Immature natural killer cell (primary cell): Measurements from ENCODE around the gene IFTAP. TPM values are rescaled to one million over a fixed set of nuclear protein-coding genes. Genes with fewer than 3 reads are reported as not detected.
A peak's percentile ranks its signal among the peaks of the same experiment; 100 is the strongest.
"Not testable (repeated sequence)": the region's sequence is repeated elsewhere in the genome, so short reads cannot be mapped to it uniquely, and the experiment has no call there.

Experiments
- DNase-seq, 3 donors: peaks; one replicate each; pipeline ENCODE4 v3.0.0; 2022; ENCODE audit warnings: mixed read lengths in 1 of 3
- H3K27ac Mint-ChIP-seq, 6 donors: one replicate each; pipeline ENCODE4 v1.8.0; 2020; ENCODE audit warnings: mixed read lengths in 6 of 6, mild to moderate bottlenecking in 5 of 6, inconsistent platforms in 4 of 6, moderate library complexity in 3 of 6
- H3K27me3 Mint-ChIP-seq, 3 donors: one replicate each; pipeline ENCODE4 v1.8.0; 2020 to 2021; ENCODE audit warnings: low read depth in 3 of 3, mild to moderate bottlenecking in 3 of 3, mixed read lengths in 3 of 3, moderate library complexity in 3 of 3, inconsistent platforms in 1 of 3
- H3K36me3 Mint-ChIP-seq, 3 donors: one replicate each; pipeline ENCODE4 v1.8.0; 2020; ENCODE audit warnings: mixed read lengths in 3 of 3, inconsistent platforms in 2 of 3, mild to moderate bottlenecking in 2 of 3
- H3K4me1 Mint-ChIP-seq, 2 donors: one replicate each; pipeline ENCODE4 v1.8.0; 2020; ENCODE audit warnings: inconsistent platforms in 2 of 2, mild to moderate bottlenecking in 2 of 2, mixed read lengths in 2 of 2, moderate library complexity in 1 of 2
- H3K4me3 Mint-ChIP-seq, 5 donors: one replicate each; pipeline ENCODE4 v1.8.0; 2020; ENCODE audit warnings: mild to moderate bottlenecking in 5 of 5, mixed read lengths in 5 of 5, inconsistent platforms in 3 of 5, moderate library complexity in 3 of 5
- H3K9me3 Mint-ChIP-seq, 6 donors: one replicate each; pipeline ENCODE4 v1.8.0; 2020; ENCODE audit warnings: mild to moderate bottlenecking in 6 of 6, mixed read lengths in 6 of 6, inconsistent platforms in 4 of 6, moderate library complexity in 3 of 6
- polyA plus RNA-seq, 3 donors: library from polyadenylated mRNA; unstranded; fragments of 300-500 nt; fragmentation: Illumina TruSeq; gene quantifications; one replicate each; pipeline ENCODE4 v1.2.3, GENCODE V29; 2021

Gene IFTAP
- polyA plus RNA-seq = 10 to 100 TPM in 1 of 3 donors, 1 to 10 TPM in 2; 3.1 to 11.8 (median 3.2) TPM

DNA sequence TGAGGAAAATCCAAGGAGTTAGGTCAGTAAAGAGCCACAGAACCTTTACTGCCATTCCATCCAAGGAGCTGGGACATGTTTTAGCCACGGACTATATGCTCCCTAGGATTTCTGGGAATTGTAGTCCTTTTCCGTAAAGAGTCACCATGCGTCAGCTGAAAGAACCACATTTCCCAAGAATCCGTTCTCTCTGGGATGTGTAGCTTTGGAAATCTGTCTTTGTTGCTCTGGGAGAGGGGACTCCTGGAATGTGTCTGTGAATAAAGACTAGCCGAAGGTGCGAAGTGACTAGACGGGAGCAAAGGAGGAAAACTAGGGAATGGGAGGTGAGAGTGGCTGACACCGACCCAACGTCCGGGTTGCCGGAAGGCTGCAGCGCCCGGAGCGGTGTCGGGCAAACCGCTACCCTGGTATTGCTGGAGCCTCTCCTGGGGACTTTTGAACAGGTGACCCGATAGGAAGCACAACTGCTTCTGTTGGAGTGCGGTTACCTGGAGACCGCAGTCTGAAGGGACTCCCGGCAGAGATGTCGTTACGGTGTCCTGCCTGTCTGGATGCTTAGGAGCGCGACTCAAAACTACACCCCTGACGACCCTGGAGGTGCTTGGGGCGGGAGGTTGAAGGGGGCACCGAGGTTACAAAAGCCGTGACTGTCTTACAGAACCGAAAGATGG, at the start of gene IFTAP:
Gene IFTAP, plus strand, starts transcription at position 187 of the 674 bp plus-strand sequence. CDS start 15,602 bp downstream, outside the sequence.
- peak; percentile 9 to 27 (median 19) for DNase-seq
- no peaks in the 10 kb centered on the region for H3K36me3 Mint-ChIP-seq
- H3K4me3 Mint-ChIP-seq = peak within 1 kb of the TSS; percentile 89 to 94 (median 92)
- peak within 1 kb of the TSS in 2 of 6 donors; percentile 49 to 83 for H3K27ac Mint-ChIP-seq
- H3K4me1 Mint-ChIP-seq = peaks cover 9 to 13% of the 10 kb centered on the region in 2 donors
- no peaks in the 10 kb centered on the region for H3K9me3 Mint-ChIP-seq
- peaks cover 6 to 22% (median 7%) of the 10 kb centered on the region in 3 donors for H3K27me3 Mint-ChIP-seq

DNA sequence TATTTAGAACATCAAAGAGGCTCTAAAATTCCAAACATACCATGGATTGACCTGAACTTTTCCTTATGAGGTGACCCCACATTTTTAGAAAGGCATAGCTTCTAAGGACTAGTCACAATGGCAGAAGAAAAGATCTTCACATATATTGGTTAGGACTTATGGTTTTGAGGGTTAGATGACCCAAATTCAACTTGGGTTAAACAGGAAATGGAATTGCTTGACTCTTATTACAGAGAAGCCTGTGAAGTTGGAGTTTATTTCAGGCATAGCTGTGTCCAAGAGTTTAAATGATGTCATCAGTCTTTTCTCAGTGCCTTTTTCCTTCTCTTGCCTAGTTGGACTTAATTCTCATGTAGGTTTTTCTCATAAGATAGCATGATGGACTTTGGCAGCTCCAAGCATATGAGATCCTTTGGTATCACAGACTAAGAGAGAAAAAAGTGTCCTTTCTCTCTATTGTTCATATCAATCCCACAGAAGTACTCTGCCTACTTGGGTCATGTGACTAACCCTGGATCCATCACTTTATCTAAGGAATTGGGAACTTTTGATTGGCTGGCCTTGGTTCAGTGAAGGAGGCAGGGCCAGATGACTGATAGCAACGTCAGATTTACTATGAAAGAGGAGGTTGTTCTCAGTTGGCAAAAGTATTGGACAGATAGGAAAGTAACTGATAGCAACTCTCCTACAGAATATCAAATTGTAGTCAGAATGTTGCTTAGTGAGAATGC, 43.8 kb upstream of the IFTAP start:
- H3K27me3 Mint-ChIP-seq = peaks cover 0 to 3% (median 0%) of the 10 kb centered on the region in 3 donors
- H3K9me3 Mint-ChIP-seq = no peaks in the 10 kb centered on the region
- H3K4me1 Mint-ChIP-seq = peaks cover 24 to 29% of the 10 kb centered on the region in 2 donors
- H3K36me3 Mint-ChIP-seq = peaks cover 0 to 12% (median 5%) of the 10 kb centered on the region in 3 donors
- peak in 1 of 3 donors; percentile 13 for DNase-seq
- peak overlapping the region in 5 of 6 donors; percentile 29 to 68 (median 65) for H3K27ac Mint-ChIP-seq
- H3K4me3 Mint-ChIP-seq = peak overlapping the region; percentile 31 to 65 (median 57)

GRCh38 chr11:36557390-36557789, 36.9 kb upstream of the IFTAP start:
- H3K27ac Mint-ChIP-seq = peak overlapping the region; percentile 36 to 91 (median 83)
- DNase-seq, H3K27me3 Mint-ChIP-seq, H3K36me3 Mint-ChIP-seq, H3K9me3 Mint-ChIP-seq: not testable (repeated sequence)
- peaks cover 37 to 41% of the 10 kb centered on the region in 2 donors for H3K4me1 Mint-ChIP-seq
- peak overlapping the region in 1 of 5 donors; percentile 84 for H3K4me3 Mint-ChIP-seq

DNA sequence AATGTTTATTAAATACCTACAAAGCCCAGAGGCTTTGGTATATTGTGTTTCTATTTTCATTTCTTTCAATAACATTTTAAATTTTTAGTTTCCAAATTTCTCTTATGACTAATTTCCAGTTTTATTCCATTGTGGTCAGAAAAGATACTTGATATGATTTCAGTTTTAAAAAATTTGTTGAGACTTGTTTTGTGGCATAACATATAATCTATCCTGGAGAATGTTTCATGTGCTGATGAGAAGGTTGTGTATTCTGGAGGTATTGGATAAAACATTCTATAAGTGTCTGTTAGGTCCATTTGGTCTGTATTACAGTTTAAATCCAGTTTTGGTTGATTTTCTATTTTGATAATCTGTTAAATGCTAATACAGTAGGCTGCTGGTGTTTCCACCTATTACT, 36.3 kb upstream of the IFTAP start:
- DNase-seq = no peak
- Mint-ChIP-seq H3K9me3 (peaks cover 0 to 3% (median 0%) of the 10 kb centered on the region in 6 donors), H3K4me3 (peak overlapping the region; percentile 74 to 84 (median 81)), H3K4me1 (peaks cover 37 to 41% of the 10 kb centered on the region in 2 donors), H3K36me3 (no peaks in the 10 kb centered on the region), H3K27ac (peak overlapping the region; percentile 68 to 94 (median 90)), H3K27me3 (peaks cover 1 to 3% (median 2%) of the 10 kb centered on the region in 3 donors)

- peaks cover 37 to 41% of the 10 kb centered on the region in 2 donors for H3K4me1 Mint-ChIP-seq
- peaks cover 0 to 3% (median 0%) of the 10 kb centered on the region in 6 donors for H3K9me3 Mint-ChIP-seq
- H3K27ac Mint-ChIP-seq = peak overlapping the region; percentile 68 to 94 (median 90)
- H3K27me3 Mint-ChIP-seq = peaks cover 1 to 3% (median 2%) of the 10 kb centered on the region in 3 donors
- peak overlapping the region; percentile 74 to 84 (median 81) for H3K4me3 Mint-ChIP-seq
- H3K36me3 Mint-ChIP-seq = no peaks in the 10 kb centered on the region
- peak; percentile 66 to 71 (median 68) for DNase-seq
Observed at GRCh38 chr11:36558571-36559413, 35.5 kb upstream of the IFTAP start.

GRCh38 chr11:36564376-36565030, 29.8 kb upstream of the IFTAP start:
- H3K9me3 Mint-ChIP-seq = no peaks in the 10 kb centered on the region
- DNase-seq = peak; percentile 46 to 55 (median 54)
- peak overlapping the region; percentile 80 to 92 (median 85) for H3K4me3 Mint-ChIP-seq
- H3K27ac Mint-ChIP-seq = no peak overlapping the region
- H3K36me3 Mint-ChIP-seq = no peaks in the 10 kb centered on the region
- peaks cover 0 to 14% (median 3%) of the 10 kb centered on the region in 3 donors for H3K27me3 Mint-ChIP-seq
- H3K4me1 Mint-ChIP-seq = peaks cover 24% of the 10 kb centered on the region in 2 donors

GRCh38 chr11:36565031-36565610, 29.2 kb upstream of the IFTAP start:
- peak overlapping the region; percentile 80 to 92 (median 85) for H3K4me3 Mint-ChIP-seq
- DNase-seq = no peak
- peaks cover 18% of the 10 kb centered on the region in 2 donors for H3K4me1 Mint-ChIP-seq
- no peak overlapping the region for H3K27ac Mint-ChIP-seq
- peaks cover 0 to 11% (median 3%) of the 10 kb centered on the region in 3 donors for H3K27me3 Mint-ChIP-seq
- no peaks in the 10 kb centered on the region for H3K36me3 Mint-ChIP-seq
- no peaks in the 10 kb centered on the region for H3K9me3 Mint-ChIP-seq

DNA sequence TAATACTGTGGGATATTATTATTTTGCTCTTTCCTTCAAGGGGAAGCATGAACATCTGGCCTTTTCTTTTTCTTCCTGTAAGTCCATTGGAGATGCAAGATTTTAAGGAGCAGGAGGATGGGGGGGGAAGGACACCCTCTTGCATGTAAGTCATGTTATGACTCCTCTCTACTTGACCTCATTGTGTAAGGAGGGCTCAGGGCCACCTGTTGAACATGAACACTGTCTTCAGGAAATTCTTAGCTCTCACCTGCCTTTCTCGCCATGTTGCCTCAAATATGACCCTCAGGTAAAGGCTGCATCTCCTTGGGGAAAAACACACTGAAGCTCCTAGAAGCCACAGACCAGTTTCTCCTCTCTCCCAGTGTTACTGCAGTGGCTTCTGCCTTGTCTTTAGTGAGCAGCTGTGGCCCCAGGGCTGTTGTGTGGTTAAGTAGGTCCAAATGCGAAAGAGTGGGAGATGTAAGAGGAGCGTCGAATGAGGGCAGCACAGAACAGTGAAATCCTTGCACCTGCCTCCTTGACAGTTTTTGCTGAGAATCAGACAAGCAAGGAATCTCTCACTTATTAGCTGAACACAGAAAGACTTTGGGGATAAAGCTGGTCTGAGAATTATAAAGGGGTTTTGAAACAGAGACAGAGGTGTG, 27.8 kb upstream of the IFTAP start:
- Mint-ChIP-seq H3K27me3 (peaks cover 0 to 11% (median 2%) of the 10 kb centered on the region in 3 donors), H3K9me3 (no peaks in the 10 kb centered on the region)
- DNase-seq = no peak

DNA sequence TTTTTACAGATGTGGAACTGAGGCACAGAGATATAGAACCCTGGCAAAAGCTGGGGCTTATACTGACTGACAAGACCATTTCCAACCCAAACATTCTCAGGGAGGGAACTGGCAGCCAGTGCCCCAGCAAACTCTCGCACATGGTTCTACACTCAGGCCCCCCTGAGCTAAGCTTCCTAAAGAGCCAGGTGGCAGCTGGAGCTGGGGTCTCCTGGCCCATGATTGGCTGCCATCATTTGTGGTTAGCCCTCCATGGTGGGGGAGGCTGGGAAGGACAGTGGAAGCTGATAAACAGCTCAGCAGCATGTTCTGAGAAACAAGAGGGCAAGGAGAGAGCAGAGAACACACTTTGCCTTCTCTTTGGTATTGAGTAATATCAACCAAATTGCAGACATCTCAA, 26.6 kb upstream of the IFTAP start, which contains the start of gene RAG1:
Gene RAG1, plus strand, starts transcription at position 314 of the 400 bp plus-strand sequence. CDS start 5,298 bp downstream, outside the sequence.
- no peak for DNase-seq
- no peak within 1 kb of the TSS for H3K27ac Mint-ChIP-seq
- H3K9me3 Mint-ChIP-seq = no peaks in the 10 kb centered on the region
- no peak within 1 kb of the TSS for H3K4me3 Mint-ChIP-seq
- peaks cover 5 to 8% of the 10 kb centered on the region in 2 donors for H3K4me1 Mint-ChIP-seq
- H3K27me3 Mint-ChIP-seq = peaks cover 0 to 11% (median 2%) of the 10 kb centered on the region in 3 donors
- no peaks in the 10 kb centered on the region for H3K36me3 Mint-ChIP-seq

More for the DNA sequence above, 27.8 kb upstream of the IFTAP start:
- H3K4me3 Mint-ChIP-seq = no peak overlapping the region
- no peaks in the 10 kb centered on the region for H3K36me3 Mint-ChIP-seq
- no peak overlapping the region for H3K27ac Mint-ChIP-seq
- peaks cover 6 to 8% of the 10 kb centered on the region in 2 donors for H3K4me1 Mint-ChIP-seq

DNA sequence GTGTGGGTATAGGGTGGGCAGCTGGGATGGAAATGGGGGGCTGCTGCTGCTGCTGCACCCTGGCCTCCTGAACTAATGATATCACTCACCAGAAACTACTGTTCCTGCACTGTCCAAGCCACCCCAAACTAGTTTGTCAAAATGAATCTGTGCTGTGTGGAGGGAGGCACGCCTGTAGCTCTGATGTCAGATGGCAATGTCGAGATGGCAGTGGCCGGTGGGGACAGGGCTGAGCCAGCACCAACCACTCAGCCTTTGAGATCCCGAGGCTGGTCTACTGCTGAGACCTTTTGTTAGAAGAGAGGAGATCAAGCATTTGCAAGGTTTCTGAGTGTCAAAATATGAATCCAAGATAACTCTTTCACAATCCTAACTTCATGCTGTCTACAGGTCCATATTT, 25.2 kb upstream of the IFTAP start:
- Mint-ChIP-seq H3K27me3 (peaks cover 0 to 11% (median 2%) of the 10 kb centered on the region in 3 donors), H3K4me1 (peaks cover 5 to 8% of the 10 kb centered on the region in 2 donors), H3K27ac (no peak overlapping the region), H3K4me3 (no peak overlapping the region), H3K36me3 (peaks cover 0 to 5% (median 4%) of the 10 kb centered on the region in 3 donors), H3K9me3 (no peaks in the 10 kb centered on the region)
- no peak for DNase-seq

DNA sequence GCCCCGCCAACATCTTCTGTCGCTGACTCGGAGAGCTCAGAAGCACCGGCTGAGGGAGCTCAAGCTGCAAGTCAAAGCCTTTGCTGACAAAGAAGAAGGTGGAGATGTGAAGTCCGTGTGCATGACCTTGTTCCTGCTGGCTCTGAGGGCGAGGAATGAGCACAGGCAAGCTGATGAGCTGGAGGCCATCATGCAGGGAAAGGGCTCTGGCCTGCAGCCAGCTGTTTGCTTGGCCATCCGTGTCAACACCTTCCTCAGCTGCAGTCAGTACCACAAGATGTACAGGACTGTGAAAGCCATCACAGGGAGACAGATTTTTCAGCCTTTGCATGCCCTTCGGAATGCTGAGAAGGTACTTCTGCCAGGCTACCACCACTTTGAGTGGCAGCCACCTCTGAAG, 19.8 kb upstream of the IFTAP start:
- H3K9me3 Mint-ChIP-seq = no peaks in the 10 kb centered on the region
- peaks cover 4 to 12% (median 12%) of the 10 kb centered on the region in 3 donors for H3K36me3 Mint-ChIP-seq
- no peaks in the 10 kb centered on the region for H3K4me1 Mint-ChIP-seq
- no peak for DNase-seq
- H3K27ac Mint-ChIP-seq = no peak overlapping the region
- no peak overlapping the region for H3K4me3 Mint-ChIP-seq
- peaks cover 0 to 2% (median 1%) of the 10 kb centered on the region in 3 donors for H3K27me3 Mint-ChIP-seq

DNA sequence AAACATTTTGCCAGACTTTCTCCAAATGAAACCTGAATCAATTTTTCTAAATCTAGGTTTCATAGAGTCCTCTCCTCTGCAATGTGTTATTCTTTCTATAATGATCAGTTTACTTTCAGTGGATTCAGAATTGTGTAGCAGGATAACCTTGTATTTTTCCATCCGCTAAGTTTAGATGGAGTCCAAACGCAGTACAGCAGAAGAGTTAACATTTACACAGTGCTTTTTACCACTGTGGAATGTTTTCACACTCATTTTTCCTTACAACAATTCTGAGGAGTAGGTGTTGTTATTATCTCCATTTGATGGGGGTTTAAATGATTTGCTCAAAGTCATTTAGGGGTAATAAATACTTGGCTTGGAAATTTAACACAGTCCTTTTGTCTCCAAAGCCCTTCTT, 16.9 kb upstream of the IFTAP start:
- peaks cover 0 to 6% (median 1%) of the 10 kb centered on the region in 3 donors for H3K27me3 Mint-ChIP-seq
- peaks cover 4 to 18% (median 12%) of the 10 kb centered on the region in 3 donors for H3K36me3 Mint-ChIP-seq
- DNase-seq = no peak
- H3K9me3 Mint-ChIP-seq = no peaks in the 10 kb centered on the region
- H3K27ac Mint-ChIP-seq = no peak overlapping the region
- H3K4me1 Mint-ChIP-seq = no peaks in the 10 kb centered on the region
- H3K4me3 Mint-ChIP-seq = no peak overlapping the region
